Type B pancreatic cell (in vitro differentiated cells): ENCODE results near the gene FGD3. TPM values are rescaled to one million over a fixed set of nuclear protein-coding genes. Genes with fewer than 3 reads are reported as not detected.
A peak's percentile ranks its signal among the peaks of the same experiment; 100 is the strongest.

Source experiments
- DNase-seq: peaks from one replicate; pipeline ENCODE4 v3.0.0; 2021; ENCODE audit warnings: mixed read lengths; ENCODE audit not compliant: unreplicated experiment; ENCODE audit errors: extremely low spot score
- H3K27ac Mint-ChIP-seq: 2 replicates; pipeline ENCODE4 v1.8.0; 2021; ENCODE audit warnings: mild to moderate bottlenecking, mixed read lengths
- H3K27me3 Mint-ChIP-seq: 2 replicates; pipeline ENCODE4 v1.8.0; 2021; ENCODE audit warnings: mixed read lengths
- H3K36me3 Mint-ChIP-seq: 2 replicates; pipeline ENCODE4 v1.8.0; 2021; ENCODE audit warnings: mixed read lengths
- H3K4me1 Mint-ChIP-seq: one replicate; pipeline ENCODE4 v1.8.0; 2021; ENCODE audit warnings: mixed read lengths; ENCODE audit not compliant: unreplicated experiment
- H3K4me3 Mint-ChIP-seq: 2 replicates; pipeline ENCODE4 v1.8.0; 2021; ENCODE audit warnings: mild to moderate bottlenecking, mixed read lengths
- H3K9me3 Mint-ChIP-seq: 2 replicates; pipeline ENCODE4 v1.8.0; 2021; ENCODE audit warnings: mixed read lengths
- total RNA-seq: library from RNA; stranded (reverse); gene quantifications from 2 replicates; pipeline ENCODE4 v1.2.1, GENCODE V29; 2021; ENCODE audit warnings: low replicate concordance
- TF ChIP-seq, protein P1 (sequence below): fragments of 200-600 bp; sonication (generic); conservative IDR thresholded peaks from 2 replicates; pipeline ENCODE4 v1.5.0; 2021; ENCODE audit warnings: antibody characterized with exemption, mild to moderate bottlenecking

FGD3 gene
- total RNA-seq, 1 donor from 2014 or later: 5.5 TPM

DNA sequence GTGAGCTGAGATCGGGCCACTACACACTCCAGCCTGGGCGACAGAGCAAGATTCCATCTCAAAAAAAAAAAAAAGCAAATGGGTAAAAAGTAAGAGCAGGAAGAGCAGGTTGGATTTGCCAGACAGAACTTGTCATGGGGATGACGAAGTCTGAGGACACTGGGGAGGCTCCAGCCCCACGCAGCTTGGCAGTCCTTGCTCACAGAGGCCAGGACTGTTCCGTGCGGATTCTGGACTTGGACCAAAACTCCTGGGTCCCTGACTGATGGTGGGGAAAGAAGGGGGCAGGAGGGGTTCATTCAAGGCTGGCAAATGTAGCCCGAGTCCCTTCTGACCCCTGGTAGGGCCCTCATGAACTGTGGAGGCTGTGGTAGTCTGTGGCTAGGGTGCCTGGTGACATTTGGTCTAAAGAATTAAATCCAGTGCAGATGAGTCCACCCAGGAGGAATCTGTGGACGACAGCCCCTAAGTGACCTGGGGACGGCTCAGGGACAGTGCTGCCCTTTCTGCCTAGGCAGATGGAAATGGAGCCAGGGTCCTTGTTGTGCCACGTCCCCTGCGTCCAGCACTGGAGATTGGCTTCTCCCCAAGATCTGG, 3.1 kb downstream of the FGD3 start:
- H3K27ac Mint-ChIP-seq: peak overlapping the region; percentile 58
- no peak for DNase-seq
- TF ChIP-seq, protein P1, sequence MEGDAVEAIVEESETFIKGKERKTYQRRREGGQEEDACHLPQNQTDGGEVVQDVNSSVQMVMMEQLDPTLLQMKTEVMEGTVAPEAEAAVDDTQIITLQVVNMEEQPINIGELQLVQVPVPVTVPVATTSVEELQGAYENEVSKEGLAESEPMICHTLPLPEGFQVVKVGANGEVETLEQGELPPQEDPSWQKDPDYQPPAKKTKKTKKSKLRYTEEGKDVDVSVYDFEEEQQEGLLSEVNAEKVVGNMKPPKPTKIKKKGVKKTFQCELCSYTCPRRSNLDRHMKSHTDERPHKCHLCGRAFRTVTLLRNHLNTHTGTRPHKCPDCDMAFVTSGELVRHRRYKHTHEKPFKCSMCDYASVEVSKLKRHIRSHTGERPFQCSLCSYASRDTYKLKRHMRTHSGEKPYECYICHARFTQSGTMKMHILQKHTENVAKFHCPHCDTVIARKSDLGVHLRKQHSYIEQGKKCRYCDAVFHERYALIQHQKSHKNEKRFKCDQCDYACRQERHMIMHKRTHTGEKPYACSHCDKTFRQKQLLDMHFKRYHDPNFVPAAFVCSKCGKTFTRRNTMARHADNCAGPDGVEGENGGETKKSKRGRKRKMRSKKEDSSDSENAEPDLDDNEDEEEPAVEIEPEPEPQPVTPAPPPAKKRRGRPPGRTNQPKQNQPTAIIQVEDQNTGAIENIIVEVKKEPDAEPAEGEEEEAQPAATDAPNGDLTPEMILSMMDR: no peak
- H3K36me3 Mint-ChIP-seq: no peaks in the 10 kb centered on the region
- peaks cover 18% of the 10 kb centered on the region for H3K4me1 Mint-ChIP-seq
- peaks cover 3% of the 10 kb centered on the region for H3K27me3 Mint-ChIP-seq
- no peaks in the 10 kb centered on the region for H3K9me3 Mint-ChIP-seq
- peak overlapping the region; percentile 61 for H3K4me3 Mint-ChIP-seq

DNA sequence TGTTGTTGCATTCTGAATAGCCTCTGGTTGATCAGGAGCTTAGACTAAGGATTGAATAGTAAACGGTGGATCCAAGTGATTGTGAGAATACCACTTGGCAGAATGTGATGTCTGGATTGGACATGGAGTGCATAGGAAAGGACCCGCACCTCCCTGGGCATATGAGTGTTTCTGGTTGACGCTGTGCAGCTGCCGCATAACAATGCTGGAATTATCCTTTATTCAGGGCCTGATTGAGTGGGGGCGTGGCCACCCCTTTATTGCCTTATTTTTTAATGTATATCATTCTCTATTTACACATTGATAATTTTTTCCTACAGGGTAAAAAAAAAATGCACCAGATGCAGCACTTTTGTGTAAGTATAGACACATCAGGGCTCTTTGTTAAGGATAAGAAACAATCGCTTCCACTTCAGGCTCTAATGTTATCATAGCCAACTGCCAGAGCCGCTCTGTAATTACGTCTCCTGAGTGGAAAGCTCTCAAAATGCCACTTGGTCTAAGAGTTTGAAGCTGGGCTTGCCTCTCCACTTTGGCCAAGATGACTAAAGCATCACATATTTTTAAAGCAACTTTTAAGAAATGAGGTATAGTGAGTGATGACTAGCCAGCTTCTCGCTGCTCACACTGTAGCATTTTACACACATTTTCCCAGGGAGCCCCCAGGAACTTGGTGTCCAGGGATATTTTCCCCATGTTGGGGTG, 5.7 kb downstream of the FGD3 start:
- peaks cover 15% of the 10 kb centered on the region for H3K4me1 Mint-ChIP-seq
- no peaks in the 10 kb centered on the region for H3K36me3 Mint-ChIP-seq
- TF ChIP-seq, protein P1: no peak
- no peaks in the 10 kb centered on the region for H3K9me3 Mint-ChIP-seq
- DNase-seq: no peak
- peaks cover 3% of the 10 kb centered on the region for H3K27me3 Mint-ChIP-seq
- no peak overlapping the region for H3K4me3 Mint-ChIP-seq
- H3K27ac Mint-ChIP-seq: peak overlapping the region; percentile 34

DNA sequence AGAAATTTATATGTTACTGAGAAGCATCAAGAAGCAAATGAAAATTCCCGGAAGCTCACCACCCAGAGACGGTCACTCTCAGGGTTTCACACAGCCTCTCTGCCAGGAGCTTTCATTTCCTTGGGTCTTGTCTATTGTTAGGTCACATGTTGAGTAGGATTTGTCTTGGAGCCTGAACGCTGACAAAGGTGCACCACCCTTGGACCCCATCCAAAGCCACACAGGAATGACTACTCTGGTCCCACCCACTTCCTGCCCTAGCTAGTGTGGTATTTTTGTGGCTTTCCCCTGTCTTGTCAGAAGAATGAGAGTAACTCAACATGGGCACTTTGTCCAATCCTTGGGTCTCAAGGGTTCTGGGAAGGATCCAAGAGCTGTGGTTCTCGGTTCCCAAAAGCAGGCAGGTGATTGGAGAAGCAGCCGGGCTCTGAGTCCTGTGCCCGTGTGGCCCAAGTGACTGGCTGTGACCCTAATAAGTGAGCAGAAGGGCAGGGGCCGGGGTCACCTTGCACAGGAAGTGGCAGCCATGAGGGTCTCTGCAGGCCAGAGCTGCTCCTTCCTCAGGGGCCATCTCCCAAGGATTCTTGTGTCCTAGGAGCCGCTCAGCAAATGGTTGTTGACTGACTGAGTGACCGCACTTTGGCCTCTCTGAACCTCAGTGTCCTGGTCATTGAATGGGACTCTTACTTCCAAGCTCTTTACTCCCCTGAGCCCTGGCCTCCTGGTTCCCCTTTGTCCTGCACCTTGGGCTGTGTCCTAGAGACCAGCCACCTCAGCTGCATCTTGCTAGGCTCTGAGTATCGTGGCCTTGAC, 6.9 kb downstream of the FGD3 start:
- Mint-ChIP-seq H3K4me1 (peaks cover 10% of the 10 kb centered on the region), H3K4me3 (no peak overlapping the region), H3K27ac (peak overlapping the region; percentile 34), H3K27me3 (no peaks in the 10 kb centered on the region), H3K36me3 (no peaks in the 10 kb centered on the region), H3K9me3 (no peaks in the 10 kb centered on the region)
- TF ChIP-seq, protein P1: no peak
- DNase-seq: no peak

DNA sequence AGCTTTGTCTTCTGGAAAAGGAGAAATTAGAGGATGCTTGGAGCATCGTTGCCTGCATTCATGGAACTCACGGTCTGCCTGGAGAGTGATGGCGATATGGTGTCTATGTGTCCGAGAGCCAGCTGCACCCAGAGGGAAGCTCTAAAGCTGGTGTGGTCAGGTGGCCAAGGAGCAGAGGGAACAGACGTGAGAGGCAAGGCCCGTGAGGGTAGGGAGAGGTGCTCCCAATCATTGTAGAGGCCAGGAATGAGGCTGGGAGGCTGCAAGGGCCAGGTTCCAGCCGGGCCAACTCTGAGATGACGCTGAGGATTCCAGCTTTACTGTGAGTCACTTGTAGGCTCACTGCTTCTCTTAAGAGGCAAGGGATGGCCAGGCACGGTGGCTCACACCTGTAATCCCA, 7.6 kb downstream of the FGD3 start:
- H3K4me1 Mint-ChIP-seq: peaks cover 10% of the 10 kb centered on the region
- H3K4me3 Mint-ChIP-seq: no peak overlapping the region
- no peaks in the 10 kb centered on the region for H3K36me3 Mint-ChIP-seq

DNA sequence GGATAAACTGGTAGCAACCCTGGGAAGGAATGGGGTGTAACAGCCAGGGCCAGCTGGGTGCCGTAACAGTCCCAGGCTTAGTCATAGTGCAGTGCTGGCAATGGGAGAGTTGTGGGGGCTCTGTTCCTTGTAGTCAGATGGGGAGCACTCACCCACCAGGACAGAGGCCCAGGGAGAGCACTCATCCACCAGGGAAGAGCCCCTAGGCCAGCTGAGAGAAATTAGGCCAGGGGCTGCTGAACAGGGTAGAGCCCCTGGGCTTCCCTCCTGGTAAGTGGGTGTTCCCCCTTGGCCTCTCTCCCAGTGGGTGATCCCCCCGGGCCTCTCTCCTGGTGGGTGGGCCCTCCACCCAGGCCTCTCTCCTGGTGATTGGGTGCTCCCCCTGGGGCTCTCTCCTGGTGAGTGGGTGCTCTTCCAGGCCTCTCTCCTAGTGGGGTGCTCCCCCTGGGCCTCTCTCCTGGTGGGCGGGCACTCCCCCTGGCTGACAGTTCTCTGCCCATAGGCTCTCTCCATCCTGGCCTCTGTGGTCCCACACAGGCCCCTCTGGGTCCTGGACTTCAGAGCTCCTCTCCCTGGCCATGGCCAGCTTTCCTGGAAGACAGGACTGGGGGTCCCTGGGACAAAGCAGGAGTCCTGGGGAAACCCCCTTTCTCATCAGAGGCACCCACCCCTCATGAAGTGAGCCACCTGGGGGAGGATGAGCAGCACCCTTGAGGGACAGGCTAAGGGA, 13.4 kb downstream of the FGD3 start:
- H3K27ac Mint-ChIP-seq: no peak overlapping the region
- no peak for DNase-seq
- H3K27me3 Mint-ChIP-seq: no peaks in the 10 kb centered on the region
- peaks cover 12% of the 10 kb centered on the region for H3K4me1 Mint-ChIP-seq
- no peaks in the 10 kb centered on the region for H3K9me3 Mint-ChIP-seq
- TF ChIP-seq, protein P1: no peak
- H3K4me3 Mint-ChIP-seq: no peak overlapping the region
- no peaks in the 10 kb centered on the region for H3K36me3 Mint-ChIP-seq

More for the DNA sequence above, 7.6 kb downstream of the FGD3 start:
- no peaks in the 10 kb centered on the region for H3K9me3 Mint-ChIP-seq
- H3K27ac Mint-ChIP-seq: no peak overlapping the region
- TF ChIP-seq, protein P1: no peak
- no peaks in the 10 kb centered on the region for H3K27me3 Mint-ChIP-seq
- DNase-seq: no peak
